Neural cell (in vitro differentiated cells): ENCODE measurements around the gene TMEM92. TPM values are rescaled to one million over a fixed set of nuclear protein-coding genes. Genes with fewer than 3 reads are reported as not detected.

Experiments used
- H2AFZ ChIP-seq: fragments of 200-600, 300-800 bp; sonication (generic), shearing (Covaris generic); 2 replicates; pipeline ENCODE4 v1.6.0; 2014; ENCODE audit warnings: low read depth, mild to moderate bottlenecking, antibody characterized with exemption, low read length, moderate library complexity
- H3F3A ChIP-seq: fragments of 200-600 bp; shearing (Covaris generic); 2 replicates; pipeline ENCODE4 v1.6.1; 2016; ENCODE audit warnings: mild to moderate bottlenecking, moderate library complexity, mixed read lengths, antibody characterized with exemption, low read length; ENCODE audit not compliant: insufficient read depth, poor library complexity, severe bottlenecking
- H3K27ac ChIP-seq: fragments of 200-600, 300-800 bp; sonication (generic), shearing (Covaris generic); 2 replicates; pipeline ENCODE4 v1.5.1; 2014; ENCODE audit warnings: mild to moderate bottlenecking, low read length, moderate library complexity
- H3K27me3 ChIP-seq: fragments of 300-800, 200-600 bp; sonication (generic), shearing (Covaris generic); 2 replicates; pipeline ENCODE4 v1.6.0; 2014; ENCODE audit warnings: mild to moderate bottlenecking, low read depth, low read length, moderate library complexity; ENCODE audit not compliant: insufficient read depth
- H3K36me3 ChIP-seq: fragments of 300-800, 200-600 bp; sonication (generic), shearing (Covaris generic); 2 replicates; pipeline ENCODE4 v1.5.1; 2014; ENCODE audit warnings: mild to moderate bottlenecking, antibody characterized with exemption, low read length, moderate library complexity; ENCODE audit not compliant: insufficient read depth
- H3K4me2 ChIP-seq: fragments of 300-800, 200-600 bp; sonication (generic), shearing (Covaris generic); 2 replicates; pipeline ENCODE4 v1.6.0; 2014; ENCODE audit warnings: mild to moderate bottlenecking, low read length
- H3K4me3 ChIP-seq: fragments of 300-800, 200-600 bp; sonication (generic), shearing (Covaris generic); 2 replicates; pipeline ENCODE4 v1.5.1; 2014; ENCODE audit warnings: mild to moderate bottlenecking, low read length, moderate library complexity
- H3K79me2 ChIP-seq: fragments of 200-600 bp; shearing (Covaris generic); replicated peaks from 2 replicates; pipeline ENCODE4 v1.6.0; 2014; ENCODE audit warnings: mild to moderate bottlenecking, low read length, moderate library complexity; ENCODE audit not compliant: insufficient read depth
- H3K9ac ChIP-seq: fragments of 300-800, 200-600 bp; sonication (generic), shearing (Covaris generic); 2 replicates; pipeline ENCODE4 v1.6.1; 2016; ENCODE audit warnings: mild to moderate bottlenecking, low read length, mixed read lengths
- H3K9me2 ChIP-seq: fragments of 200-600 bp; shearing (Covaris generic); 2 replicates; pipeline ENCODE4 v1.6.1; 2016; ENCODE audit warnings: mild to moderate bottlenecking, low read length, mixed read lengths; ENCODE audit not compliant: insufficient read depth
- H3K9me3 ChIP-seq: fragments of 200-600, 300-800 bp; sonication (generic), shearing (Covaris generic); 2 replicates; pipeline ENCODE4 v1.6.1; 2016; ENCODE audit warnings: mild to moderate bottlenecking, mixed run types, low read length, moderate library complexity, mixed read lengths
- H4K20me1 ChIP-seq: fragments of 200-600 bp; shearing (Covaris generic); 2 replicates; pipeline ENCODE4 v1.6.1; 2016; ENCODE audit warnings: mild to moderate bottlenecking, mixed run types; ENCODE audit not compliant: insufficient read depth
- CTCF ChIP-seq: fragments of 450-650 bp; IDR thresholded peaks from 2 replicates; pipeline ENCODE4 v1.5.1; 2014; ENCODE audit warnings: antibody characterized with exemption, mild to moderate bottlenecking, moderate library complexity; ENCODE audit not compliant: poor library complexity, severe bottlenecking
- EP300 ChIP-seq: fragments of 450-650 bp; conservative IDR thresholded peaks from 2 replicates; pipeline ENCODE4 v1.6.1; 2014; ENCODE audit warnings: antibody characterized with exemption, mild to moderate bottlenecking, moderate library complexity; ENCODE audit not compliant: poor library complexity, severe bottlenecking
- EZH2 ChIP-seq: fragments of 200-600, 300-800 bp; shearing (Covaris generic), sonication (generic); IDR thresholded peaks from 2 replicates; pipeline ENCODE4 v1.6.1; 2014; ENCODE audit warnings: antibody characterized with exemption, low read length, borderline replicate concordance, mild to moderate bottlenecking; ENCODE audit not compliant: insufficient read depth, poor library complexity, severe bottlenecking
- MXI1 ChIP-seq: fragments of 450-650 bp; conservative IDR thresholded peaks from 2 replicates; pipeline ENCODE4 v1.6.1; 2014; ENCODE audit warnings: antibody characterized with exemption, mild to moderate bottlenecking; ENCODE audit not compliant: poor library complexity, severe bottlenecking
- POLR2AphosphoS5 ChIP-seq: IDR thresholded peaks from 2 replicates; pipeline ENCODE4 v1.6.1; 2012
- RAD21 ChIP-seq: fragments of 450-650 bp; conservative IDR thresholded peaks from 2 replicates; pipeline ENCODE4 v1.6.1; 2014; ENCODE audit warnings: antibody characterized with exemption, mild to moderate bottlenecking, moderate library complexity
- SMC3 ChIP-seq: fragments of 450-650 bp; conservative IDR thresholded peaks from 2 replicates; pipeline ENCODE4 v1.6.1; 2014; ENCODE audit warnings: antibody characterized with exemption, mild to moderate bottlenecking, moderate library complexity; ENCODE audit not compliant: poor library complexity
- TAF1 ChIP-seq: IDR thresholded peaks from 2 replicates; pipeline ENCODE4 v1.6.1; 2012; ENCODE audit warnings: low read depth
- polyA minus RNA-seq: library from RNA; depleted of rRNA, polyadenylated mRNA; stranded (reverse); fragments of >200 nt; gene quantifications from 2 replicates; pipeline ENCODE4 v1.2.3, GENCODE V29; 2014
- polyA plus RNA-seq: library from polyadenylated mRNA; depleted of rRNA; stranded (reverse); fragments of >200 nt; gene quantifications from 2 replicates; pipeline ENCODE4 v1.2.3, GENCODE V29; 2014
- TF ChIP-seq, protein P1 (sequence below): IDR thresholded peaks from 2 replicates; pipeline ENCODE4 v1.6.1; 2012; ENCODE audit warnings: borderline replicate concordance

The TMEM92 gene
- polyA plus RNA-seq (not detected in 2 replicates), polyA minus RNA-seq (not detected in 2 replicates)

DNA sequence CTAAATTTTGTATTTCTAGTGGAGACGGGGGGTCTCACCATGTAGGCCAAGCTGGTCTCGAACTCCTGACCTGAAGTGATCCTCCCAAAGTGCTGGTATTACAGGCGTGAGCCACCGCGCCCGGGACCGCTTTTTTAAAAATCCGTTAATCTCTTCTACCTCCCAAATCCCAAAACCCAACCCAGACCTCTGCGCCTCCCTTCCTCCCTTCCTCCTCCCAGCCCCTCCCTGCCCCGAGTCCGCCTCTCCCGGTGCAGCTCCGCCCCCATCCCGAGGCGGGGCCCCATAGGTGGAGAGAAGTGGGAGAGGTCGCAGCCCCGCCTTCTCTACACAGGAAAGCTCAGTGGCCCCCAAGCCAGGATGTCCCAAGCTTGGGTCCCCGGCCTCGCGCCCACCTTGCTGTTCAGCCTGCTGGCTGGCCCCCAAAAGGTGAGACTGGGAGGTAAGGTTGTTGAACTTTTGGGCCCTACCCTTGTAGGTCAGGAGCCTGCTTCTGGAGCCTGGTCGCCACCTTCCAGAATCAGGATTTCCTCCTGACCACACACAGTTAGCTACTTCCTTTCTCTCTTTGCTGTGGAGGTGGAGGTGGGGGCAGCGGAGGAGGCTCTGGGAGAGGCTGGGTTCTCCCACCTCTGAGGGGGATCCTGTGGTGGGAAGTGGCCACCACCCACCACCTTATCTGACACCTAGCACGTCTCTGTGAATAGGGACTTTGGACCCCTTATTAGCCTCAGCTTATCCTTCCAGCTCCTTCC is at the start of gene TMEM92:
TMEM92 (plus strand) TSS at position 325 of the 755 bp plus-strand sequence; CDS start at position 361, 36 bp downstream.
- no peak within 1 kb of the TSS for H2AFZ ChIP-seq
- no peak within 1 kb of the TSS for H3K4me2 ChIP-seq
- no peaks in the 10 kb centered on the region for H4K20me1 ChIP-seq
- H3F3A ChIP-seq: no peaks in the 10 kb centered on the region
- H3K79me2 ChIP-seq: no peaks in the 10 kb centered on the region
- no peak within 1 kb of the TSS for H3K4me3 ChIP-seq
- TF ChIP-seq POLR2AphosphoS5 (no peak), CTCF (no peak), RAD21 (no peak), EP300 (no peak), MXI1 (no peak), SMC3 (no peak), EZH2 (no peak), TAF1 (no peak)
- TF ChIP-seq, protein P1, sequence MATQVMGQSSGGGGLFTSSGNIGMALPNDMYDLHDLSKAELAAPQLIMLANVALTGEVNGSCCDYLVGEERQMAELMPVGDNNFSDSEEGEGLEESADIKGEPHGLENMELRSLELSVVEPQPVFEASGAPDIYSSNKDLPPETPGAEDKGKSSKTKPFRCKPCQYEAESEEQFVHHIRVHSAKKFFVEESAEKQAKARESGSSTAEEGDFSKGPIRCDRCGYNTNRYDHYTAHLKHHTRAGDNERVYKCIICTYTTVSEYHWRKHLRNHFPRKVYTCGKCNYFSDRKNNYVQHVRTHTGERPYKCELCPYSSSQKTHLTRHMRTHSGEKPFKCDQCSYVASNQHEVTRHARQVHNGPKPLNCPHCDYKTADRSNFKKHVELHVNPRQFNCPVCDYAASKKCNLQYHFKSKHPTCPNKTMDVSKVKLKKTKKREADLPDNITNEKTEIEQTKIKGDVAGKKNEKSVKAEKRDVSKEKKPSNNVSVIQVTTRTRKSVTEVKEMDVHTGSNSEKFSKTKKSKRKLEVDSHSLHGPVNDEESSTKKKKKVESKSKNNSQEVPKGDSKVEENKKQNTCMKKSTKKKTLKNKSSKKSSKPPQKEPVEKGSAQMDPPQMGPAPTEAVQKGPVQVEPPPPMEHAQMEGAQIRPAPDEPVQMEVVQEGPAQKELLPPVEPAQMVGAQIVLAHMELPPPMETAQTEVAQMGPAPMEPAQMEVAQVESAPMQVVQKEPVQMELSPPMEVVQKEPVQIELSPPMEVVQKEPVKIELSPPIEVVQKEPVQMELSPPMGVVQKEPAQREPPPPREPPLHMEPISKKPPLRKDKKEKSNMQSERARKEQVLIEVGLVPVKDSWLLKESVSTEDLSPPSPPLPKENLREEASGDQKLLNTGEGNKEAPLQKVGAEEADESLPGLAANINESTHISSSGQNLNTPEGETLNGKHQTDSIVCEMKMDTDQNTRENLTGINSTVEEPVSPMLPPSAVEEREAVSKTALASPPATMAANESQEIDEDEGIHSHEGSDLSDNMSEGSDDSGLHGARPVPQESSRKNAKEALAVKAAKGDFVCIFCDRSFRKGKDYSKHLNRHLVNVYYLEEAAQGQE: no peak
- H3K9ac ChIP-seq: no peak within 1 kb of the TSS
- no peak within 1 kb of the TSS for H3K27ac ChIP-seq
- H3K9me2 ChIP-seq: no peaks in the 10 kb centered on the region
- H3K27me3 ChIP-seq: peaks cover 21% of the 10 kb centered on the region
- H3K9me3 ChIP-seq: no peaks in the 10 kb centered on the region
- no peaks in the 10 kb centered on the region for H3K36me3 ChIP-seq

- TF ChIP-seq RAD21 (no peak), MXI1 (no peak), SMC3 (no peak), EZH2 (no peak), CTCF (no peak), EP300 (no peak)
- no peaks in the 10 kb centered on the region for H3K27me3 ChIP-seq
- H4K20me1 ChIP-seq: no peaks in the 10 kb centered on the region
- no peaks in the 10 kb centered on the region for H3K79me2 ChIP-seq
- H3K9me2 ChIP-seq: no peaks in the 10 kb centered on the region
- H3K4me3 ChIP-seq: no peak overlapping the region
- H3K9me3 ChIP-seq: no peaks in the 10 kb centered on the region
- H2AFZ ChIP-seq: no peak overlapping the region
- no peaks in the 10 kb centered on the region for H3F3A ChIP-seq
- H3K9ac ChIP-seq: no peak overlapping the region
- H3K36me3 ChIP-seq: no peaks in the 10 kb centered on the region
- no peak overlapping the region for H3K27ac ChIP-seq
- no peak overlapping the region for H3K4me2 ChIP-seq
These were observed 48.5 kb upstream of the TMEM92 start for GRCh38 chr17:50225701-50226240.
